Measurements from ENCODE around the gene USP37. TPM values are rescaled to one million over a fixed set of nuclear protein-coding genes. Genes with fewer than 3 reads are reported as not detected.

USP37 gene
- total RNA-seq, 1 experiment from 2014 or later, result 23.5 TPM

DNA sequence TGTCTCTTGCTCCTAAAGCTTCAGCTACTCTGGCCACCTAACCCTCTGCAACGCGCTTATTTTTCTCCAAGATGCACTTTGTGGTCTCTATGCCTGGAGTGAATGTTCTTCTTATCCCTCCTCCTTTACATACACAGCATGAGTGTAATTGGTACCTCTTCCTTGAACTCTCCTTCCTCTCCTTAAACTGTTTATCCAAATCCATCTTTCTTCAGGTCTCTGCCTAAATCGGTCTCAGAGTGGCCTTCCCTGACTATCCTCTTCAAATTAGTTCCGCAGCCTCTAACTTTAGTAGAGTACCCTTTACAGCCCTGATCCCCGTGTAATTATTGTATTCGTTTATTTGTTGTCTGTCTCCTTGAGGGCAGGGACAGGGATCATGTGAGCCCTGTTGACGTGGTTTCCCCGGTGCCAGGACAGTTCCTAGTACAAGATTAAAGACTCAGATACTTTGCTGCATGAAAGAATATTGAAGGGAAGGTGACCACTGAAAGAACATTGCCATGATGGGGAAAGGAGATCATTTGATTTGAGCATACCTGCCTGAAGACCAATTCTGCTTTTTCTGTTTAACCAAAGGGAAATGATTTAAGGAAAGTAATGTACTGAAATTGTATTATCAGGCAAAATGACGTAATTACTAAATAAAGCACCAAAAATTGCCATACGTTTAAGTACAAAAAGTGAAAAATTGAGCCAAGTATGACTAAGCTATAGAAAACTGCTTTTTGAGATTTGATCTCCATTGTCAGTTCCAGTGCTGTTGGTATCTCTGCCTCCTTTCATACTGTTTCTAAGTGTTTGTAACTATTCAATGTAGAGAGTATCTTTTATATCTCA is 1.7 kb upstream of the USP37 start:
- intact Hi-C loops (cut with micrococcal nuclease), result loop anchor here (2.0 kb wide), 1 partner anchor 171 kb away; the partner anchor contains the start of gene CTDSP1
- H3K27me3 ChIP-seq (ENCODE audit: insufficient read depth, low read length), result no peaks in the 10 kb centered on the region
- H3K9ac ChIP-seq (ENCODE audit: low read length), result peak overlapping the region; percentile 96
- H3K79me2 ChIP-seq (ENCODE audit: insufficient read depth, low read length), result peaks cover 95% of the 10 kb centered on the region
- peaks cover 15 to 27% of the 10 kb centered on the region in 2 experiments for H3K4me1 ChIP-seq (ENCODE audit: control insufficient read depth in 1 of 2, insufficient read depth in 2 of 2, low read length in 2 of 2)
- no peak overlapping the region for H2AFZ ChIP-seq (ENCODE audit: low read depth, low read length, poor library complexity, severe bottlenecking)
- POLR2A ChIA-PET, result no interaction called here
- peak overlapping the region; percentile 88 for H3K27ac ChIP-seq (ENCODE audit: low read depth, low read length)
- peaks cover 15 to 20% of the 10 kb centered on the region in 2 experiments; a peak in 3 of 4 replicates for H3K36me3 ChIP-seq (ENCODE audit: control insufficient read depth in 1 of 2, insufficient read depth in 2 of 2, low read length in 2 of 2)
- TF ChIP-seq, protein P1, sequence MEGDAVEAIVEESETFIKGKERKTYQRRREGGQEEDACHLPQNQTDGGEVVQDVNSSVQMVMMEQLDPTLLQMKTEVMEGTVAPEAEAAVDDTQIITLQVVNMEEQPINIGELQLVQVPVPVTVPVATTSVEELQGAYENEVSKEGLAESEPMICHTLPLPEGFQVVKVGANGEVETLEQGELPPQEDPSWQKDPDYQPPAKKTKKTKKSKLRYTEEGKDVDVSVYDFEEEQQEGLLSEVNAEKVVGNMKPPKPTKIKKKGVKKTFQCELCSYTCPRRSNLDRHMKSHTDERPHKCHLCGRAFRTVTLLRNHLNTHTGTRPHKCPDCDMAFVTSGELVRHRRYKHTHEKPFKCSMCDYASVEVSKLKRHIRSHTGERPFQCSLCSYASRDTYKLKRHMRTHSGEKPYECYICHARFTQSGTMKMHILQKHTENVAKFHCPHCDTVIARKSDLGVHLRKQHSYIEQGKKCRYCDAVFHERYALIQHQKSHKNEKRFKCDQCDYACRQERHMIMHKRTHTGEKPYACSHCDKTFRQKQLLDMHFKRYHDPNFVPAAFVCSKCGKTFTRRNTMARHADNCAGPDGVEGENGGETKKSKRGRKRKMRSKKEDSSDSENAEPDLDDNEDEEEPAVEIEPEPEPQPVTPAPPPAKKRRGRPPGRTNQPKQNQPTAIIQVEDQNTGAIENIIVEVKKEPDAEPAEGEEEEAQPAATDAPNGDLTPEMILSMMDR (IDR thresholded peaks at IDR 0.05 in 2 of 3, conservative IDR thresholded peaks at IDR 0.05 in 1 of 3; ENCODE audit: borderline replicate concordance in 1 of 3, insufficient read depth in 1 of 3, low read depth in 2 of 3, low read length in 2 of 3), result no peak
- TF ChIP-seq CEBPB (IDR thresholded peaks at IDR 0.05; ENCODE audit: low read depth) (no peak), POLR2A (IDR thresholded peaks at IDR 0.05; ENCODE audit: borderline replicate concordance, extremely low read depth, insufficient read depth, insufficient read length) (no peak), FOSL1 (IDR thresholded peaks at IDR 0.05; ENCODE audit: low read depth) (no peak), ZNF274 (IDR thresholded peaks at IDR 0.05; ENCODE audit: low read depth, low read length) (no peak), EZH2phosphoT487 (IDR thresholded peaks at IDR 0.05; ENCODE audit: borderline replicate concordance) (no peak), JUND (IDR thresholded peaks at IDR 0.05) (no peak), SRF (IDR thresholded peaks at IDR 0.05; ENCODE audit: low read depth) (no peak), ATF3 (IDR thresholded peaks at IDR 0.05) (no peak)
- H3K4me2 ChIP-seq (ENCODE audit: low read length), result peak overlapping the region; percentile 83
- TSS peak; percentile 58 for BruUV-seq (replicated peaks)
- H3K9me3 ChIP-seq (ENCODE audit: control insufficient read depth in 1 of 2, insufficient read depth in 1 of 2, low read depth in 1 of 2, low read length in 2 of 2), result no peaks in the 10 kb centered on the region
- H4K20me1 ChIP-seq (ENCODE audit: insufficient read depth), result no peaks in the 10 kb centered on the region
- H3K4me3 ChIP-seq (replicated peaks in 1 of 2; ENCODE audit: low read depth in 1 of 2, low read length in 2 of 2), result peak overlapping the region; percentile 59 to 85
- ATAC-seq, result no peak
- RAD21 ChIA-PET (ENCODE audit: low non-redundant PET in 1 of 2, low total read pairs in 2 of 2, uncharacterized antibody in 2 of 2, unreplicated experiment in 2 of 2), result no interaction called here
- no peak for DNase-seq (ENCODE audit: low read depth, low spot score)
- no peaks in the 10 kb centered on the region for H3K9me2 ChIP-seq (ENCODE audit: insufficient read depth)
- CTCF ChIA-PET, result no interaction called here

Measured in HCT116 (cell line).